ENCODE measurements around the gene KIAA2012.

KIAA2012 gene

GRCh38 chr2:202072737-202073401 lies at the start of gene KIAA2012:
TSS of gene KIAA2012 (plus strand) at chr2:202073255. CDS start at chr2:202073628, 373 bp downstream.
- no peak for DNase-seq (ENCODE audit: extremely low read depth in 1 of 2, low read depth in 1 of 2)

GRCh38 chr2:202023904-202024266 lies 49.2 kb upstream of the KIAA2012 start:
- no peak for DNase-seq (ENCODE audit: extremely low read depth in 1 of 2, low read depth in 1 of 2)

- no peak for DNase-seq (ENCODE audit: extremely low read depth in 1 of 2, low read depth in 1 of 2)
These were observed 48.2 kb upstream of the KIAA2012 start for GRCh38 chr2:202024871-202025270.

- DNase-seq (ENCODE audit: extremely low read depth in 1 of 2, low read depth in 1 of 2) = no peak
These were observed 47.2 kb upstream of the KIAA2012 start for GRCh38 chr2:202025816-202026215.

- DNase-seq (ENCODE audit: extremely low read depth in 1 of 2, low read depth in 1 of 2) = no peak
These were observed 46.5 kb upstream of the KIAA2012 start for GRCh38 chr2:202026507-202026906.

GRCh38 chr2:202030691-202031090 lies 42.4 kb upstream of the KIAA2012 start:
- no peak for DNase-seq (ENCODE audit: extremely low read depth in 1 of 2, low read depth in 1 of 2)

GRCh38 chr2:202031246-202031951 lies 41.7 kb upstream of the KIAA2012 start:
- no peak for DNase-seq (ENCODE audit: extremely low read depth in 1 of 2, low read depth in 1 of 2)

- no peak for DNase-seq (ENCODE audit: extremely low read depth in 1 of 2, low read depth in 1 of 2)
These were observed 40.2 kb upstream of the KIAA2012 start for GRCh38 chr2:202032846-202033316.

GRCh38 chr2:202033317-202034248 lies 39.5 kb upstream of the KIAA2012 start, which contains the start of gene FZD7:
TSS of gene FZD7 (plus strand) at chr2:202033855. CDS start at chr2:202034648, 793 bp downstream.
- DNase-seq (ENCODE audit: extremely low read depth in 1 of 2, low read depth in 1 of 2) = peak; percentile 42 to 77

- DNase-seq (ENCODE audit: extremely low read depth in 1 of 2, low read depth in 1 of 2) = no peak
These were observed 38.6 kb upstream of the KIAA2012 start for GRCh38 chr2:202034249-202035088.

GRCh38 chr2:202035089-202035940 lies 37.7 kb upstream of the KIAA2012 start:
- no peak for DNase-seq (ENCODE audit: extremely low read depth in 1 of 2, low read depth in 1 of 2)

GRCh38 chr2:202035941-202036372 lies 37.1 kb upstream of the KIAA2012 start:
- DNase-seq (ENCODE audit: extremely low read depth in 1 of 2, low read depth in 1 of 2) = no peak

GRCh38 chr2:202036601-202037037 lies 36.4 kb upstream of the KIAA2012 start:
- DNase-seq (ENCODE audit: extremely low read depth in 1 of 2, low read depth in 1 of 2) = no peak

- no peak for DNase-seq (ENCODE audit: extremely low read depth in 1 of 2, low read depth in 1 of 2)
These were observed 36.0 kb upstream of the KIAA2012 start for GRCh38 chr2:202037086-202037485.

- no peak for DNase-seq (ENCODE audit: extremely low read depth in 1 of 2, low read depth in 1 of 2)
These were observed 34.4 kb upstream of the KIAA2012 start for GRCh38 chr2:202038471-202039277.

- DNase-seq (ENCODE audit: extremely low read depth in 1 of 2, low read depth in 1 of 2) = no peak
These were observed 33.6 kb upstream of the KIAA2012 start for GRCh38 chr2:202039278-202040078.

GRCh38 chr2:202040079-202040844 lies 32.8 kb upstream of the KIAA2012 start:
- no peak for DNase-seq (ENCODE audit: extremely low read depth in 1 of 2, low read depth in 1 of 2)
